ENCODE measurements around the gene RAB1A. TPM values are rescaled to one million over a fixed set of nuclear protein-coding genes. Genes with fewer than 3 reads are reported as not detected.

Gene RAB1A
- total RNA-seq, 2 experiments from 2014 or later = 58.7 to 62.7 TPM

GRCh38 chr2:65085148-65085547 lies 44.8 kb downstream of the RAB1A start:
- Mint-ChIP-seq H3K36me3 (ENCODE audit: low read depth) (peaks cover 60% of the 10 kb centered on the region), H3K4me1 (ENCODE audit: low read depth) (peaks cover 11% of the 10 kb centered on the region), H3K4me3 (no peak overlapping the region), H3K27me3 (ENCODE audit: low read depth) (no peaks in the 10 kb centered on the region), H3K9me3 (ENCODE audit: insufficient read depth) (no peaks in the 10 kb centered on the region), H3K27ac (no peak overlapping the region)
- no peak for DNase-seq
- ChIA-PET POLR2A (interaction anchor here (1.3 to 1.7 kb wide), 2 partner anchors 17 to 45 kb away, joined by 3 to 4 read pairs; partner anchors contain the start of gene RAB1A), CTCF (interaction anchor here (0.7 to 4.3 kb wide), 4 partner anchors 11 to 102 kb away, joined by 3 to 26 read pairs (median 4); no protein-coding TSS in a partner anchor)
- ATAC-seq = no peak

DNA sequence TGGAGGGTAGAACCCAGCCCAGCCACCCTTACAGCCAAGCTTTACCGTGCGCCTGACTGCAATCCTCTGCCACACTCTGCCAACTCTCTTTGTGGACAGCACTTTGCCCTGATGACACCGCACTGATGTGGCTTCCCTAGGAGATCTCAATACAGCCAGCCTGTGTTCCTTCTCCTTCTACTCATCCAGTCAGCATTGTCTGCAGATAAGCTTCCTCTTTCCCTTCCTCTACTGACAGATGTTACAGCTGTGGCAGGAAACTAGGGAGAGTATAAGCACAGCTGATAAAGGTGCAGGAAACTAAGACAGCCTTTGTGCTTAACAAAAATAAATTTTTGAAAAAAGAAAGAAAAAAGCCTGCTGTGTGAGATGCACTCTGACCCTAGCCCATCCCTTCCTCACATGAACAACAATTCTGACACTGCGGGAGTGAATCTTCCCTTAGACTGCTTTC lies 48.6 kb downstream of the RAB1A start:
- ATAC-seq (no peak), DNase-seq (no peak)
- CTCF ChIA-PET = no interaction called here
- POLR2A ChIA-PET = no interaction called here
- Mint-ChIP-seq H3K27ac (peak overlapping the region; percentile 49), H3K9me3 (ENCODE audit: insufficient read depth) (no peaks in the 10 kb centered on the region), H3K4me3 (no peak overlapping the region), H3K27me3 (ENCODE audit: low read depth) (no peaks in the 10 kb centered on the region), H3K36me3 (ENCODE audit: low read depth) (peaks cover 45% of the 10 kb centered on the region), H3K4me1 (ENCODE audit: low read depth) (peaks cover 11% of the 10 kb centered on the region)

GRCh38 chr2:65079017-65079416 lies 50.9 kb downstream of the RAB1A start:
- ATAC-seq (no peak), DNase-seq (no peak)
- H3K27ac Mint-ChIP-seq = no peak overlapping the region
- CTCF ChIA-PET = interaction anchor here (0.8 to 2.8 kb wide), 3 partner anchors 14 to 90 kb away, joined by 4 to 14 read pairs (median 4); no protein-coding TSS in a partner anchor
- H3K4me3 Mint-ChIP-seq = no peak overlapping the region
- peaks cover 36% of the 10 kb centered on the region for H3K36me3 Mint-ChIP-seq (ENCODE audit: low read depth)
- no peaks in the 10 kb centered on the region for H3K9me3 Mint-ChIP-seq (ENCODE audit: insufficient read depth)
- no peaks in the 10 kb centered on the region for H3K27me3 Mint-ChIP-seq (ENCODE audit: low read depth)
- POLR2A ChIA-PET = interaction anchor here (1.0 kb wide), 1 partner anchor 8 kb away, joined by 3 read pairs; no protein-coding TSS in a partner anchor
- H3K4me1 Mint-ChIP-seq (ENCODE audit: low read depth) = peaks cover 11% of the 10 kb centered on the region

GRCh38 chr2:65077898-65078297 lies 52.0 kb downstream of the RAB1A start:
- CTCF ChIA-PET = interaction anchor here (2.0 to 2.8 kb wide), 2 partner anchors 13 to 38 kb away, joined by 4 to 14 read pairs; no protein-coding TSS in a partner anchor
- Mint-ChIP-seq H3K4me3 (no peak overlapping the region), H3K4me1 (ENCODE audit: low read depth) (peaks cover 11% of the 10 kb centered on the region), H3K27ac (peak overlapping the region; percentile 22), H3K9me3 (ENCODE audit: insufficient read depth) (no peaks in the 10 kb centered on the region), H3K27me3 (ENCODE audit: low read depth) (no peaks in the 10 kb centered on the region), H3K36me3 (ENCODE audit: low read depth) (peaks cover 27% of the 10 kb centered on the region)
- DNase-seq (no peak), ATAC-seq (no peak)
- POLR2A ChIA-PET = no interaction called here

DNA sequence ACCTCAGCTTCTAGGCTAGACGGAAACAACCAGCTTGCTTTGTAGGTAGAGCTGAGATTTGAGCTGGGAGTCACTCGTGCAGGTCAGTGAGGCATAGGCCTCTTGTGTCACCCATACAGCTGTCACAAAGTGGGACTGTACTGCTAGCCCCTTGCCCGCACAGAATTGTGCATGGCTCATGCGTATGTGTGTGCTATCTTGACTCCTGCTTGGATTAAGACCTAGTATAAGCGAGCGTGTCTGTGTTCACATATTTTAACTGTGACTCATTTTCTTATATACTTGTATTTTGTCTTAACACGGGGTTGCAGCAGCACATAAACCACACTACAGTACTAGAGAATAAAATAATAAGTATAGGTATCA lies 53.6 kb downstream of the RAB1A start:
- Mint-ChIP-seq H3K4me1 (ENCODE audit: low read depth) (peaks cover under 1% of the 10 kb centered on the region), H3K36me3 (ENCODE audit: low read depth) (peaks cover 15% of the 10 kb centered on the region), H3K27me3 (ENCODE audit: low read depth) (no peaks in the 10 kb centered on the region), H3K4me3 (no peak overlapping the region), H3K9me3 (ENCODE audit: insufficient read depth) (no peaks in the 10 kb centered on the region), H3K27ac (no peak overlapping the region)
- ChIA-PET CTCF (interaction anchor here (1.0 kb wide), 1 partner anchor 93 kb away, joined by 3 read pairs; no protein-coding TSS in a partner anchor), POLR2A (interaction anchor here (0.7 kb wide), 1 partner anchor 151 kb away, joined by 3 read pairs; the partner anchor contains the start of gene ACTR2)
- ATAC-seq = no peak
- DNase-seq = no peak

GRCh38 chr2:65075605-65076344 lies 54.1 kb downstream of the RAB1A start:
- ChIA-PET CTCF (interaction anchor here (1.0 kb wide), 1 partner anchor 93 kb away, joined by 3 read pairs; no protein-coding TSS in a partner anchor), POLR2A (interaction anchor here (0.7 kb wide), 1 partner anchor 152 kb away, joined by 3 read pairs; the partner anchor contains the start of gene ACTR2)
- Mint-ChIP-seq H3K27me3 (ENCODE audit: low read depth) (no peaks in the 10 kb centered on the region), H3K36me3 (ENCODE audit: low read depth) (peaks cover 12% of the 10 kb centered on the region), H3K4me1 (ENCODE audit: low read depth) (no peaks in the 10 kb centered on the region), H3K27ac (no peak overlapping the region), H3K9me3 (ENCODE audit: insufficient read depth) (no peaks in the 10 kb centered on the region), H3K4me3 (no peak overlapping the region)
- ATAC-seq (no peak), DNase-seq (no peak)

DNA sequence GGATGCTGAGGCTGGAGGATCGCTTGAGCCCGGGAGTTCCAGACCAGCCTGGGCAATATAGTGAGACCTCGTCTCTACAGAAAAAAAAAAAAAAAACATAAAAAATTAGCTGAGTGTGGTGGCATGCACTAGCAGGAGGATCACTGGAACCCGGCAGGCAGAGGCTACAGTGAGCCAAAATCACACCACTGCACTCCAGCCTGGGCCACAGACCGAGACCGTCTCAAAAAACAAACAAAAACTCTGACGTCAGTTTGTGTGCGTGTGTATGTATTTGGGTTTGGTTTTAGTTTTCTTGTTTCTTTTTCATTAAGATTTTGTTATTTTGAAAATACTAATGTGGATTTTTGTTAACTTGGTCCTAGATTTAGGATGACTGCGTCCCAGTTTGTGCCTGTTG lies 54.7 kb downstream of the RAB1A start:
- ATAC-seq (no peak), DNase-seq (no peak)
- no peak overlapping the region for H3K4me3 Mint-ChIP-seq
- H3K36me3 Mint-ChIP-seq (ENCODE audit: low read depth) = peaks cover 14% of the 10 kb centered on the region
- no peaks in the 10 kb centered on the region for H3K4me1 Mint-ChIP-seq (ENCODE audit: low read depth)
- H3K27ac Mint-ChIP-seq = no peak overlapping the region
- H3K9me3 Mint-ChIP-seq (ENCODE audit: insufficient read depth) = no peaks in the 10 kb centered on the region
- no peaks in the 10 kb centered on the region for H3K27me3 Mint-ChIP-seq (ENCODE audit: low read depth)
- CTCF ChIA-PET = interaction anchor here (0.7 to 1.4 kb wide), 3 partner anchors 10 to 112 kb away, joined by 3 to 4 read pairs (median 4); no protein-coding TSS in a partner anchor
- POLR2A ChIA-PET = no interaction called here

DNA sequence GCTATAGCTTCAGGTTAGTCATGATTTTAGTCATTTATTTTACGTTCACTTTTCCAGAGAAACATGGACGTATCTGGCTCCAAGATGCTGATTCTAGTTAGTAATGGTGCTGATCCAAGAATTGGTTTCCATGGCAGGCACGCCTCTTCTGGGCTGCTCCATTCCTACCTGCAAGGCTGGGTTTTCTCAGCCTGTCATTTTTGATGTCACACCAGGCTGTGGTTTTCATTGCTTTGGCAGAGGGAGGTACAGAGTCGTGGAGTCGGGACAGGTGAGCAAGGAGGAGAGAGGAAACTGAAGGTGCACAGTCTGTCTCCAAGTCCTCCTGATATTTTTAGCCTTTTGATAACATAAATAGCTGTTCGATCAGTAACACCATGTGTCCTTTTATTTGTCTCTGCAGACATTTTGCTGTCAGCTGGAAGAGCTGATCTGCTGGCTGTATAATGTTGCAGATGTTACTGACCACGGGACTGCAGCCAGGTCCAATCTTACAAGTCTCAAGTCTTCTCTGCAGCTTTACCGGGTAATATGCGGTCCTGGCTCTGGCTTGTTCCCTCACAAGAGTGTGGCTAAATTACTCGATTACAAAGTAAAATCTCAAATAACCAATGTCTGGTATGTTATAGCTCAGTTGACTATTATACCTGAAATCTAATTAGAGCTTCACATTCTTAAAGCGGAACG lies 55.9 kb downstream of the RAB1A start:
- Mint-ChIP-seq H3K36me3 (ENCODE audit: low read depth) (peaks cover 13% of the 10 kb centered on the region), H3K9me3 (ENCODE audit: insufficient read depth) (no peaks in the 10 kb centered on the region), H3K27me3 (ENCODE audit: low read depth) (no peaks in the 10 kb centered on the region), H3K4me3 (no peak overlapping the region), H3K4me1 (ENCODE audit: low read depth) (peaks cover 3% of the 10 kb centered on the region), H3K27ac (no peak overlapping the region)
- ChIA-PET CTCF (interaction anchor here (1.2 to 1.7 kb wide), 4 partner anchors 9 to 113 kb away, joined by 3 to 7 read pairs (median 4); no protein-coding TSS in a partner anchor), POLR2A (no interaction called here)
- no peak for DNase-seq
- no peak for ATAC-seq

- Mint-ChIP-seq H3K27me3 (ENCODE audit: low read depth) (no peaks in the 10 kb centered on the region), H3K9me3 (ENCODE audit: insufficient read depth) (no peaks in the 10 kb centered on the region), H3K4me1 (ENCODE audit: low read depth) (peaks cover 17% of the 10 kb centered on the region), H3K4me3 (no peak overlapping the region), H3K36me3 (ENCODE audit: low read depth) (peaks cover 9% of the 10 kb centered on the region), H3K27ac (no peak overlapping the region)
- POLR2A ChIA-PET = no interaction called here
- DNase-seq (no peak), ATAC-seq (no peak)
- CTCF ChIA-PET = interaction anchor here (0.9 to 1.2 kb wide), 2 partner anchors 97 to 115 kb away, joined by 3 to 4 read pairs; no protein-coding TSS in a partner anchor
Measured at GRCh38 chr2:65072181-65072970, 57.5 kb downstream of the RAB1A start.

DNA sequence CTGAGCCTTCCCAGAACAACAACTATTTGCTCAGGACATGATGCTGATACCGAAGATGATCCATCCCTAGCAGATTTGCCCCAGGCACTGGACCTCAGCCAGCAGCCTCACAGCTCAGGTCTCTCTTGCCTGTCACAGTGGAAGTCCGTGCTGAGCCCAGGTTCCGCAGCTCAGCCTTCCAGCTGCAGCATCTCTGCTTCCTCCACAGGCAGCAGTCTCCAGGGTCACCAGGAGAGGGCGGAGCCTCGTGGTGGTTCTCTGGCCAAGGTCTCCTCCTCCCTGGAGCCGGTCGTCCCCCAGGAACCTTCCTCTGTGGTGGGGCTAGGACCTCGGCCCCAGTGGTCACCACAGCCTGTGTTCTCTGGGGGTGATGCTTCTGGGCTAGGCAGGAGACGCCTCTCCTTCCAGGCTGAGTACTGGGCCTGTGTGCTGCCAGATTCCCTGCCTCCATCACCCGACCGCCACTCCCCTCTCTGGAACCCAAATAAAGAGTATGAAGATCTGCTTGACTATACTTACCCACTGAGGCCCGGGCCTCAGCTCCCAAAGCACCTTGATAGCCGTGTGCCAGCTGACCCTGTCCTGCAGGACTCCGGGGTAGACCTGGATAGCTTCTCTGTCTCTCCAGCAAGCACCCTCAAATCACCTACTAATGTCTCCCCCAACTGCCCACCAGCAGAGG lies 58.3 kb downstream of the RAB1A start:
- H3K27me3 Mint-ChIP-seq (ENCODE audit: low read depth) = no peaks in the 10 kb centered on the region
- ChIA-PET CTCF (interaction anchor here (0.9 to 1.1 kb wide), 2 partner anchors 97 to 99 kb away, joined by 4 read pairs; no protein-coding TSS in a partner anchor), POLR2A (interaction anchor here (1.0 kb wide), 1 partner anchor 8 kb away, joined by 3 read pairs; no protein-coding TSS in a partner anchor)
- H3K27ac Mint-ChIP-seq = peak overlapping the region; percentile 62
- no peak overlapping the region for H3K4me3 Mint-ChIP-seq
- DNase-seq (no peak), ATAC-seq (no peak)
- no peaks in the 10 kb centered on the region for H3K9me3 Mint-ChIP-seq (ENCODE audit: insufficient read depth)
- H3K4me1 Mint-ChIP-seq (ENCODE audit: low read depth) = peaks cover 23% of the 10 kb centered on the region
- peaks cover 9% of the 10 kb centered on the region for H3K36me3 Mint-ChIP-seq (ENCODE audit: low read depth)

Data from activated CD8-positive, alpha-beta T cell treated with anti-CD3 and anti-CD28 coated beads, Interleukin-2, amount 10 ng/mL, durations not matched to agents 7 days and 5 days (primary cell).